HG03064 (cell line): ENCODE measurements around the gene LGR6.
"Not testable (repeated sequence)": the region's sequence is repeated elsewhere in the genome, so short reads cannot be mapped to it uniquely, and the experiment has no call there.

Experiments used
- ATAC-seq: cut with Tn5 transposase; IDR thresholded peaks from one replicate; pipeline ENCODE4 v1.9.1; 2021; ENCODE audit warnings: low read depth; ENCODE audit not compliant: unreplicated experiment

The LGR6 gene

GRCh38 chr1:202235003-202235660, 41.5 kb downstream of the LGR6 start:
- no peak for ATAC-seq

DNA sequence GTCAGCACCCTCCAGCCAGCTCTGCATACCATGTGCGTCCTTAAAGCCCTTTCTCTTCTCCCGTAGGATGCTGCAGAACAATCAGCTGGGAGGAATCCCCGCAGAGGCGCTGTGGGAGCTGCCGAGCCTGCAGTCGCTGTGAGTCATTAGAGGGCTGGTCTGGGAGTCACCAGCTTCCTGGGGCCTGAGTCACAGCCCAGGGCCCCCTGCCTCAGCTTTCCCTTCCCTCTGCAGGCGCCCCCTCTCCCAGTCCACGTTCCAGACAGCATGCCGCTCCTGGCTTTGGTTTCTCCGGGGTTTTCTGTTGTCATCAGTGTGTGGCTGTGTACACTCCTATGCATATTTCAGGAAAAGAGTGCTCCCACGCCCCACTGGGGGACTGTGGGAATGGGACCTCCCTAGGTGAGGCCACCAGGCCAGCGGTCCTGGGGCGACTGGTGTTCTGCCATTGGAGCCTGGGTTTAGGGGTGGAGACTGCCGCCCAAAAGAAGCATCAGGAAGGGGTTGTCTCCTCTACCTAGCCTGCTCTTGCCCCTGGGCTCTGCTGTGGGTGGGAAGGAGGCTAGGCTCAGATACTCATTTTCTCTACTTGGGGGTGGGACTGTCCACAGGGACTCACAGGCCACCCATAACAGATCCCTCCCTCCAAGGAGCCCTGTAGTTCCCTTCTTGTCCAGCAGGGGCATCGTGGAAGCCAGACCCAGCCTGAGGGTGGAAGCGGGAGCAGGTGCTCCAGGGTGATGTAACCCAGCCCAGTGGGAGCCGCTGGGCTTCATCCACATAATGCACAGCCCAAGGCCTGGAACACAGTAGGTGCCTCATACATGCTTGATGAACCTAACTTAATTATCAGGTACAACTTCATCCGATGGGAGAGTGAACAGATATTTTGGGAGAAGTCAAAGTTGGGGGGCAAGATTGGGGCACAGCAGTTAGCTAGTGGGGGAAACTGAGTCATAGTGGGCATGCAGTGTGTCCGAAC, 42.5 kb downstream of the LGR6 start:
- ATAC-seq, result no peak

- no peak for ATAC-seq
Measured at GRCh38 chr1:202237052-202237451, 43.5 kb downstream of the LGR6 start.

- ATAC-seq, result no peak
Measured at GRCh38 chr1:202238914-202239313, 45.3 kb downstream of the LGR6 start.

GRCh38 chr1:202240226-202240625, 46.6 kb downstream of the LGR6 start:
- ATAC-seq, result not testable (repeated sequence)

- ATAC-seq, result no peak
Measured at GRCh38 chr1:202240956-202241355, 47.4 kb downstream of the LGR6 start.

- ATAC-seq, result no peak
Measured at GRCh38 chr1:202241376-202242079, 47.9 kb downstream of the LGR6 start.

DNA sequence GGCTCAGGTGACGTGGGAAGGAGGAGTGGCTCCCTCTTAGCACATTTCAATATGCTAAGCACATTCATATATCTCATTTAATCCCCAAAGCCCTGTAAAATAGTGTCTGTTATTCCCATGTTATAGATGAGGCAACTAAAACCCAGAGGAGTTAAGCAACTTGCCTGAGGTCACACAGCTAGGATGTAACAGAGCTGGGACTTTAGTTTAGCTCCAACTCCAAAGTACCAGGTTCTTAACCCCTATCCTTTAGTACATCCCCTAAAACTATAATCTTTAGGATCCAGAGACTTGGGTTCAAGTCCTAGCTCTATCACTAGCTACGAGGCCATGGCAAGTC, 48.5 kb downstream of the LGR6 start:
- no peak for ATAC-seq

GRCh38 chr1:202243006-202243405, 49.4 kb downstream of the LGR6 start:
- no peak for ATAC-seq

DNA sequence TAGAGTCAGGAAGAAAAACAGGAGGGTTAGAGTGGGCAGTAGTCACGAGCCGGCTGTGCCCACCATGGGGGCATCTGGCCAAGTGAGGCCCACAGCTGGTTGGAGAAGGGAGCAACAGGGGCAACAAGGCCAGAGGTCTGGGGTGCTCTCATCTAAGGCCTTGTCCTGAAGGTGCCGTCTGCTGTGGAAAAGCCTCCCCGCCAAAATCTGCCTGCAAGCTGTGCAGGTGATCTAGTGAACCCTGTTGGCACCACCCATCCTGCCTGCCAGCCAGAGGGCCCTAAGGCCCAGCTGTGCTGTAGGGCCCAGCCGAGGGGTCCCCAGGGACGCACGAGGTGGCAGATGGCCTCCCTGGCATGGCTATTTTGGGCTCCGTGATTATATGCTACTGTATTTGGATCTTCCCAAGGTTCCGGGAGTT, 51.3 kb downstream of the LGR6 start:
- no peak for ATAC-seq

DNA sequence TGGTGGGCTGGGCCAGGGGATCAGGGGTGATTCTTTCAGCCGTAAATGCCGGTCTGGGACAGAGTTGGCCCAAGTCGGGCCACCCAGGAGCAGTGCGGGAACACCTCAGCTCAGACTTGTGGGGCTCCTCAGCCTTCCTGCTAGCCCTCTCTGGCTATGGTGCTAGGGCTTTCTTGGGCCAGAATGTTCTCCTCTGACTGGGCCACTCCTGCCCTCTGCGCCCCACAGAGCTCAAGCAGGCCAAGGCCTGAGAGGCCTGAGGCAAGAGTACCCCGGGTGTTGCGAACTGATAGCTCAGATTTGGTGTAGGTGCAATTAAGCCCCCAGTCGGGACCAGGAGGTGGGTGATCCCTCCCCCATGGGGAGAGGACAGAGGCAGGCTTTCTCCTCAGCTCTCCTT, 51.8 kb downstream of the LGR6 start:
- no peak for ATAC-seq

- no peak for ATAC-seq
Measured at GRCh38 chr1:202247104-202247503, 53.5 kb downstream of the LGR6 start.

DNA sequence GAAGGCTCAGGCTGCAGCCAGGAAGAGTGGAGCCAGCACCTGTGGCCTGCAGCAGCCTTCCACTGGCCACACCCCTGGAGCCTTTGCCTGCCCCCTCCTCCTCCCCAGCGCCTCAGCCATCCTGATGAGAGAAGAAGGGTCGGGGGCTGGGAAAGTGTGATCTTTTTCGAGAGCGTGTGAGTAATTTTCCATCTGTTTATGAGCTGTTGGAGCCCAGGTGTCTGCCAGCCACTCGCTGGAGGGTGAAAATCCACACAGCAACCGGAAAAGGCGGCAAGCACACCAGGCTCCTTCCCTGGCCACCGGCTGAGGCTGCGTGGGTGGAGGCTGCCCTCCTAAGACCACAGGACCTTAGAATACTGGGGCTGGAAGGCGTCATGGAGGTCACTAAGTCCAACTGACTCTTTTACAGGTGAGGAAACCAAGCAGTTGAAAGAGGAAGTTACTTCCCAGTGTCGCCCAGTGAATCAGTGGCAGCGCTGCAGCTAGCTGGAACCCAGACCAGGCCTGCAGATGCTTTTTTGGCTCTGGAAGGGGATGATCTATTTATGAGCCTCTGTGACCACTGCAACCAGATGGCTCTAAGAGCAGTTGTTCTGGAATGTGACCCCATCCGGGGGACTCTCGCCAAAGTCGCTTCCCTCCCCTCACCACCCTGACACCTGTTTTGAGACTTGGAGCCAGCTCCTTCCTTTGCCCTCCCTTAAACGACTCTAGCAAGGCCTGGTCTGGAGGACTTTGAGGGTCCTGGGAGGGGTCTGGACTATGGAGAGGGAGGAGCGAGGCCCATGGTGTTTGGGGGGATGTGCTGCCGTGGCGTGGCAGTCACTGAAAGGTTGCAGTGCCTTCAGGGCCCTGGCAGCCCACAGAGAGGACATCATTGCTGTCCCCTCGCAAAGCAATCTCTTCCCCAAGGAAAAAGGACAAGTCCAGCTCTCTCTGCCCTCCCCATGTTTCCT, 54.5 kb downstream of the LGR6 start:
- no peak for ATAC-seq

- no peak for ATAC-seq
Measured at GRCh38 chr1:202248861-202249260, 55.3 kb downstream of the LGR6 start.

DNA sequence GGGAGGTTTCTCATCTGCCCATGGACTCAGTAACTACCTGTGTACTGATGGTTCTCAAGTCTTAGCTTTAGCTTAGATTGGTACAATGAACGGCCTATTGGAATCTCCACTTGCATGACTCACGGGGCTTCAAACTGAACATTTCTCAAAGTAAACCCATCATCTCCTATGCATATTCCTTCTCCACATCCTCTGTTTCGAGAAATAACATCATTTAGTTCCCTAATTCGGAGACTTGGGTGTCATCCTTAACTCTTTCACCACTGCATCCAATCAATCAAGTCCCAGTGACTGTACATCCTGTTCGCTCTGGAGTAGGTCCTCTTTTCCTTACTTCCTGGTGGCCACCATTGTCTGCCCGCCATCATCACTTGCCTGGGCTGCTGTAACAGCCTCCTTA, 55.8 kb downstream of the LGR6 start:
- ATAC-seq, result no peak

GRCh38 chr1:202249846-202250245, 56.2 kb downstream of the LGR6 start:
- ATAC-seq, result no peak

GRCh38 chr1:202250982-202251381, 57.4 kb downstream of the LGR6 start:
- no peak for ATAC-seq

- no peak for ATAC-seq
Measured at GRCh38 chr1:202251424-202252256, 58.0 kb downstream of the LGR6 start.

GRCh38 chr1:202252271-202252670, 58.7 kb downstream of the LGR6 start:
- ATAC-seq, result no peak
